Hematopoietic multipotent progenitor cell treated with erythropoietin and hydrocortisone succinate and interleukin-3 and kit ligand, for 6 days (in vitro differentiated cells): ENCODE results near the gene RIBC1.
"Not testable (repeated sequence)": the region's sequence is repeated elsewhere in the genome, so short reads cannot be mapped to it uniquely, and the experiment has no call there.

ENCODE experiments used
- DNase-seq: peaks from one replicate; pipeline ENCODE4 v3.0.0-alpha.2; 2015

RIBC1 gene

GRCh38 chrX:53437206-53437605 lies 14.5 kb downstream of the RIBC1 start:
- no peak for DNase-seq

- DNase-seq: no peak
Measured at GRCh38 chrX:53438174-53438831, 15.6 kb downstream of the RIBC1 start.

- DNase-seq: no peak
Measured at GRCh38 chrX:53438832-53439230, 16.2 kb downstream of the RIBC1 start.

GRCh38 chrX:53440101-53440500 lies 17.4 kb downstream of the RIBC1 start:
- DNase-seq: no peak

- DNase-seq: peak; percentile 66
Measured at GRCh38 chrX:53440621-53441517, 18.2 kb downstream of the RIBC1 start.

- peak; percentile 89 for DNase-seq
Measured at GRCh38 chrX:53441531-53442321, 19.1 kb downstream of the RIBC1 start.

- peak; percentile 44 for DNase-seq
Measured at GRCh38 chrX:53442322-53442631, 19.6 kb downstream of the RIBC1 start.

GRCh38 chrX:53445977-53446376 lies 23.3 kb downstream of the RIBC1 start:
- peak; percentile 77 for DNase-seq

GRCh38 chrX:53447441-53447840 lies 24.8 kb downstream of the RIBC1 start:
- no peak for DNase-seq

GRCh38 chrX:53449632-53450031 lies 27.0 kb downstream of the RIBC1 start:
- DNase-seq: no peak

GRCh38 chrX:53452812-53453211 lies 30.1 kb downstream of the RIBC1 start:
- no peak for DNase-seq

GRCh38 chrX:53456254-53456653 lies 33.6 kb downstream of the RIBC1 start:
- no peak for DNase-seq

GRCh38 chrX:53458082-53458481 lies 35.4 kb downstream of the RIBC1 start:
- no peak for DNase-seq

- DNase-seq: not testable (repeated sequence)
Measured at GRCh38 chrX:53468659-53469058, 46.0 kb downstream of the RIBC1 start.

GRCh38 chrX:53471346-53471745 lies 48.7 kb downstream of the RIBC1 start:
- no peak for DNase-seq

- peak; percentile 28 for DNase-seq
Measured at GRCh38 chrX:53474707-53475106, 52.0 kb downstream of the RIBC1 start.

- no peak for DNase-seq
Measured at GRCh38 chrX:53476371-53476770, 53.7 kb downstream of the RIBC1 start.

GRCh38 chrX:53479301-53479700 lies 56.6 kb downstream of the RIBC1 start:
- peak; percentile 39 for DNase-seq
